Thoracic aorta (tissue), 2 donors: ENCODE results near the gene PFDN1. TPM values are rescaled to one million over a fixed set of nuclear protein-coding genes. Genes with fewer than 3 reads are reported as not detected.

Experiments used
- ATAC-seq: fragments of 150-250 bp; one replicate; pipeline ENCODE4 v1.8.0; 2017; ENCODE audit warnings: low read depth; ENCODE audit not compliant: insufficient number of reproducible peaks, low FRiP score
- DNase-seq: peaks from one replicate; pipeline ENCODE4 v3.0.0-alpha.2; 2020; ENCODE audit warnings: low spot score
- H3K27ac ChIP-seq, 2 donors: fragments of 200-600 bp; sonication (generic); 1 replicate in 1 of 2; 2 replicates in 1 of 2; pipeline ENCODE4 v1.5.1; 2016; ENCODE audit warnings: mild to moderate bottlenecking in 2 of 2, moderate library complexity in 2 of 2
- H3K27me3 ChIP-seq: fragments of 200-600 bp; sonication (generic); replicated peaks from 2 replicates; pipeline ENCODE4 v1.6.0; 2016; ENCODE audit warnings: mild to moderate bottlenecking; ENCODE audit not compliant: insufficient read depth
- H3K36me3 ChIP-seq: fragments of 200-600 bp; sonication (generic); one replicate; pipeline ENCODE4 v1.5.1; 2016
- H3K4me1 ChIP-seq, 2 donors: fragments of 200-600 bp; sonication (generic); 1 replicate in 1 of 2; 2 replicates in 1 of 2; pipeline versions ENCODE4 v1.5.1 to v1.6.0; 2016; ENCODE audit warnings: low read depth in 2 of 2, mild to moderate bottlenecking in 1 of 2; ENCODE audit not compliant: control insufficient read depth in 1 of 2
- H3K4me3 ChIP-seq: fragments of 200-600 bp; sonication (generic); 2 replicates; pipeline ENCODE4 v1.5.1; 2016; ENCODE audit warnings: mild to moderate bottlenecking
- H3K9me3 ChIP-seq: fragments of 200-600 bp; sonication (generic); 2 replicates; pipeline ENCODE4 v1.5.1; 2016
- CTCF ChIP-seq: fragments of 200-600 bp; sonication (generic); IDR thresholded peaks from one replicate; pipeline ENCODE4 v1.5.1; 2019; ENCODE audit warnings: antibody characterized with exemption
- total RNA-seq, 2 donors: library from RNA; depleted of rRNA; stranded (reverse); fragments of >200 nt; gene quantifications; one replicate each; pipeline versions ENCODE4 v1.1.0 to v1.2.3, GENCODE V29; 2016

The PFDN1 gene
- total RNA-seq, 2 donors from 2014 or later: 62.5 to 72.2 TPM

DNA sequence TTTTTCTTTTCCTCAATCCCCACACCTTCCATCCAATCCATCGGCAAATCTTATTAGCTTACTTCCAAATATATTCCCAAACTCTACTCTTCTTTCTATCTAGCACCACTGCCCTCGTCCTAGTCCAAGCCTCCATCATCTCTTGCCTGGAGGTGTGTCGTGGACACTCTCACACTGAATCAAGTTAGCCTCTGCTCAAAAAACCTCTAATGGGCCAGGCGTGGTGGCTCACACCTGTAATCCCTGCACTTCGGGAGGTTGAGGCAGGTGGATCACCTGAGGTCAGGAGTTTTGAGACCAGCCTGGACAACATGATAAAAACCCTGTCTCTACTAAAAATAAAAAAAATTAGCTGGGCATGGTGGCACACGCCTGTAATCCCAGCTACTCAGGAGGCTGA, 46.2 kb downstream of the PFDN1 start:
- no peak for TF ChIP-seq CTCF
- no peak for DNase-seq
- no peaks in the 10 kb centered on the region for H3K27me3 ChIP-seq
- no peak for ATAC-seq
- H3K9me3 ChIP-seq: no peaks in the 10 kb centered on the region
- no peaks in the 10 kb centered on the region for H3K36me3 ChIP-seq
- H3K27ac ChIP-seq: no peak overlapping the region
- no peak overlapping the region for H3K4me3 ChIP-seq
- peaks cover 7 to 17% of the 10 kb centered on the region in 2 donors for H3K4me1 ChIP-seq

GRCh38 chr5:140255460-140256157, 47.3 kb downstream of the PFDN1 start:
- no peak for TF ChIP-seq CTCF
- no peaks in the 10 kb centered on the region for H3K27me3 ChIP-seq
- H3K36me3 ChIP-seq: peaks cover under 1% of the 10 kb centered on the region
- no peak overlapping the region for H3K27ac ChIP-seq
- H3K9me3 ChIP-seq: no peaks in the 10 kb centered on the region
- H3K4me1 ChIP-seq: peaks cover 0 to 15% of the 10 kb centered on the region in 2 donors
- H3K4me3 ChIP-seq: no peak overlapping the region
- ATAC-seq: no peak
- DNase-seq: no peak

DNA sequence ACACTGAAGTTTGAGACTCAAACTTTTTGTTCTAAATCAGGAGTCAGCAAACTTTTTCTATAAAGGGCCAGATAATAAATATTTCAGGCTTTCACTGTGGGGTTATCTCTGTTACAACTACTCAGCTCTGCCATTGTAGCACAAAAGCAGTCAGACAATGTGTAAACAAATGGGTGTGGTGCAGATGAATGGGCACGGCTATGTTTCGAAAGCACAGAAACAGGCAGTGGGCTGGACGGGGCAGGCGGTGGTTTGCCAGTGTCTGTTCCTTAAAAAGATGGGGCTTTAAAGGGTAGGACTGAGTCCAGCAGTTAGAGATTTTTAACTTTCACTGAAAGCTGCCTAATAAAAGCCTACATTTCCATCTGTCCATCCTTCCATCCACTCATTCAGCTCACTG, 48.9 kb downstream of the PFDN1 start:
- Histone ChIP-seq H3K27me3 (no peaks in the 10 kb centered on the region), H3K27ac (no peak overlapping the region), H3K4me3 (no peak overlapping the region), H3K4me1 (peaks cover 0 to 15% of the 10 kb centered on the region in 2 donors), H3K9me3 (no peaks in the 10 kb centered on the region), H3K36me3 (peaks cover 8% of the 10 kb centered on the region)
- no peak for TF ChIP-seq CTCF
- DNase-seq (no peak), ATAC-seq (no peak)

GRCh38 chr5:140252470-140253126, 50.3 kb downstream of the PFDN1 start:
- Histone ChIP-seq H3K4me3 (no peak overlapping the region), H3K9me3 (no peaks in the 10 kb centered on the region), H3K36me3 (peaks cover 8% of the 10 kb centered on the region), H3K27ac (peak overlapping the region in 1 of 2 donors; percentile 55), H3K27me3 (no peaks in the 10 kb centered on the region), H3K4me1 (peaks cover 0 to 15% of the 10 kb centered on the region in 2 donors)
- no peak for TF ChIP-seq CTCF
- ATAC-seq (no peak), DNase-seq (no peak)

GRCh38 chr5:140251527-140251973, 51.4 kb downstream of the PFDN1 start:
- Histone ChIP-seq H3K4me1 (peaks cover 4 to 21% of the 10 kb centered on the region in 2 donors), H3K27ac (peak overlapping the region in 1 of 2 donors; percentile 55), H3K9me3 (no peaks in the 10 kb centered on the region), H3K36me3 (peaks cover 8% of the 10 kb centered on the region), H3K4me3 (no peak overlapping the region), H3K27me3 (no peaks in the 10 kb centered on the region)
- no peak for TF ChIP-seq CTCF
- ATAC-seq (peak; percentile 26), DNase-seq (no peak)
